H9 (cell line): Measurements from ENCODE around the gene RNF217. TPM values are rescaled to one million over a fixed set of nuclear protein-coding genes. Genes with fewer than 3 reads are reported as not detected.

Source experiments
- DNase-seq: peaks from one replicate; pipeline ENCODE4 v3.0.0-alpha.2; 2017
- H2AFZ ChIP-seq: one replicate; pipeline ENCODE4 v1.6.1; 2013; ENCODE audit warnings: mild to moderate bottlenecking, low read length, control low read depth, moderate library complexity
- H2AK5ac ChIP-seq: 2 replicates; pipeline ENCODE4 v1.6.1; 2013; ENCODE audit warnings: low read length, control low read depth, mixed read lengths; ENCODE audit not compliant: insufficient read length
- H2BK120ac ChIP-seq: one replicate; pipeline ENCODE4 v1.6.1; 2013; ENCODE audit warnings: low read depth, mild to moderate bottlenecking, low read length, control low read depth, inconsistent platforms; ENCODE audit not compliant: poor library complexity, severe bottlenecking
- H2BK12ac ChIP-seq: 2 replicates; pipeline ENCODE4 v1.6.1; 2013; ENCODE audit warnings: low read length, control low read depth, mixed read lengths, low read depth; ENCODE audit not compliant: insufficient read length
- H2BK15ac ChIP-seq: 2 replicates; pipeline ENCODE4 v1.6.1; 2013; ENCODE audit warnings: low read depth, low read length, control low read depth
- H2BK20ac ChIP-seq: one replicate; pipeline ENCODE4 v1.6.1; 2013; ENCODE audit warnings: low read depth, mild to moderate bottlenecking, low read length, control low read depth, inconsistent platforms; ENCODE audit not compliant: poor library complexity, severe bottlenecking
- H2BK5ac ChIP-seq: 2 replicates; pipeline ENCODE4 v1.6.1; 2013; ENCODE audit warnings: low read length, control low read depth, mixed read lengths; ENCODE audit not compliant: insufficient read length
- H3K14ac ChIP-seq: 2 replicates; pipeline ENCODE4 v1.6.1; 2013; ENCODE audit warnings: low read length, control low read depth; ENCODE audit not compliant: insufficient read depth
- H3K18ac ChIP-seq: 2 replicates; pipeline ENCODE4 v1.6.1; 2013; ENCODE audit warnings: low read depth, mild to moderate bottlenecking, mixed read lengths, low read length, control low read depth; ENCODE audit not compliant: insufficient read length
- H3K23ac ChIP-seq: 2 replicates; pipeline ENCODE4 v1.6.1; 2013; ENCODE audit warnings: low read length, control low read depth, mixed read lengths, low read depth; ENCODE audit not compliant: insufficient read length
- H3K23me2 ChIP-seq: 2 replicates; pipeline ENCODE4 v1.6.1; 2013; ENCODE audit warnings: low read depth, mild to moderate bottlenecking, mixed read lengths, low read length, control low read depth; ENCODE audit not compliant: insufficient read length, poor library complexity, severe bottlenecking
- H3K27ac ChIP-seq: 2 replicates; pipeline ENCODE4 v1.5.1; 2013; ENCODE audit warnings: low read length, control low read depth, mixed read lengths, low read depth; ENCODE audit not compliant: insufficient read length
- H3K27me3 ChIP-seq: 2 replicates; pipeline ENCODE4 v1.6.1; 2013; ENCODE audit warnings: low read length, control low read depth, inconsistent platforms; ENCODE audit not compliant: insufficient read depth
- H3K4ac ChIP-seq: 2 replicates; pipeline ENCODE4 v1.6.1; 2013; ENCODE audit warnings: low read depth, mild to moderate bottlenecking, control low read depth, inconsistent platforms, low read length, moderate library complexity
- H3K4me1 ChIP-seq: 2 replicates; pipeline ENCODE4 v1.6.1; 2013; ENCODE audit warnings: low read length, control low read depth, inconsistent platforms; ENCODE audit not compliant: insufficient read depth
- H3K4me2 ChIP-seq: 2 replicates; pipeline ENCODE4 v1.6.1; 2013; ENCODE audit warnings: low read length, control low read depth, mixed read lengths; ENCODE audit not compliant: insufficient read length, insufficient read depth
- H3K56ac ChIP-seq: 2 replicates; pipeline ENCODE4 v1.6.1; 2013; ENCODE audit warnings: low read depth, mild to moderate bottlenecking, mixed read lengths, low read length, control low read depth; ENCODE audit not compliant: insufficient read length
- H3K79me1 ChIP-seq: 2 replicates; pipeline ENCODE4 v1.6.1; 2013; ENCODE audit warnings: low read depth, mild to moderate bottlenecking, moderate library complexity, low read length, control low read depth, inconsistent platforms; ENCODE audit not compliant: insufficient read depth, poor library complexity, severe bottlenecking
- H3K79me2 ChIP-seq: 2 replicates; pipeline ENCODE4 v1.6.1; 2013; ENCODE audit warnings: low read length, control low read depth, inconsistent platforms; ENCODE audit not compliant: insufficient read depth
- H3K9ac ChIP-seq: 2 replicates; pipeline ENCODE4 v1.6.1; 2013; ENCODE audit warnings: low read length, control low read depth, mixed read lengths; ENCODE audit not compliant: insufficient read length; ENCODE audit errors: extremely low read depth
- H3K9me3 ChIP-seq: one replicate; pipeline ENCODE4 v1.6.1; 2013; ENCODE audit warnings: low read depth, low read length, inconsistent platforms; ENCODE audit not compliant: control insufficient read depth
- H3T11ph ChIP-seq: one replicate; pipeline ENCODE4 v1.6.1; 2013; ENCODE audit warnings: mild to moderate bottlenecking, low read length, control low read depth, inconsistent platforms
- H4K20me1 ChIP-seq: one replicate; pipeline ENCODE4 v1.6.1; 2013; ENCODE audit not compliant: control insufficient read depth, insufficient read length, insufficient read depth
- H4K5ac ChIP-seq: 2 replicates; pipeline ENCODE4 v1.6.1; 2013; ENCODE audit warnings: low read depth, mild to moderate bottlenecking, mixed read lengths, low read length, control low read depth; ENCODE audit not compliant: insufficient read length
- H4K8ac ChIP-seq: replicated peaks from 2 replicates; pipeline ENCODE4 v1.6.1; 2013; ENCODE audit warnings: low read length, control low read depth, mixed read lengths, low read depth; ENCODE audit not compliant: insufficient read length
- H4K91ac ChIP-seq: 2 replicates; pipeline ENCODE4 v1.6.1; 2013; ENCODE audit warnings: low read depth, mild to moderate bottlenecking, moderate library complexity, mixed read lengths, low read length, control low read depth; ENCODE audit not compliant: insufficient read length
- H3K27ac Mint-ChIP-seq, 3 experiments: 2 replicates in 2 of 3; 3 replicates in 1 of 3; pipeline ENCODE4 v1.8.0; 2020 to 2021; ENCODE audit warnings: mixed read lengths in 3 of 3, mild to moderate bottlenecking in 1 of 3, moderate library complexity in 1 of 3
- H3K27me3 Mint-ChIP-seq: 2 replicates; pipeline ENCODE4 v1.8.0; 2021; ENCODE audit warnings: low read depth, mild to moderate bottlenecking, moderate library complexity, mixed read lengths
- H3K36me3 Mint-ChIP-seq, 3 experiments: 2 replicates in 2 of 3; 3 replicates in 1 of 3; pipeline ENCODE4 v1.8.0; 2020 to 2021; ENCODE audit warnings: low read depth in 3 of 3, mixed read lengths in 3 of 3; ENCODE audit not compliant: insufficient read depth in 1 of 3
- H3K4me1 Mint-ChIP-seq, 2 experiments: 2 replicates each; pipeline ENCODE4 v1.8.0; 2020; ENCODE audit warnings: mixed read lengths in 2 of 2
- H3K4me3 Mint-ChIP-seq, 2 experiments: 2 replicates in 1 of 2; 3 replicates in 1 of 2; pipeline ENCODE4 v1.8.0; 2020 to 2021; ENCODE audit warnings: mild to moderate bottlenecking in 2 of 2, mixed read lengths in 2 of 2, moderate library complexity in 1 of 2
- H3K9me3 Mint-ChIP-seq, 2 experiments: 2 replicates in 1 of 2; 3 replicates in 1 of 2; pipeline ENCODE4 v1.8.0; 2020; ENCODE audit warnings: mild to moderate bottlenecking in 2 of 2, mixed read lengths in 2 of 2, moderate library complexity in 1 of 2
- WGBS: extraction: QIAGEN DNeasy Blood & Tissue Kit; methylation state at CpG from one replicate; pipeline ENCODE4 v1.1.7; 2013; ENCODE audit warnings: missing lambda C conversion rate, low lambda C conversion rate, mixed read lengths; ENCODE audit not compliant: insufficient read length; ENCODE audit errors: extremely low coverage; 5-methylcytosine and 5-hydroxymethylcytosine counted together
- total RNA-seq: library from RNA; stranded (reverse); gene quantifications from 2 replicates; pipeline ENCODE4 v1.2.1, GENCODE V29; 2021
- TF ChIP-seq, protein P1 (sequence below): fragments of 200-600 bp; sonication (generic); conservative IDR thresholded peaks from 3 replicates; pipeline ENCODE4 v1.8.0; 2021; ENCODE audit warnings: antibody characterized with exemption, mild to moderate bottlenecking

RNF217 gene
- total RNA-seq, 1 experiment from 2014 or later: 9.6 TPM

DNA sequence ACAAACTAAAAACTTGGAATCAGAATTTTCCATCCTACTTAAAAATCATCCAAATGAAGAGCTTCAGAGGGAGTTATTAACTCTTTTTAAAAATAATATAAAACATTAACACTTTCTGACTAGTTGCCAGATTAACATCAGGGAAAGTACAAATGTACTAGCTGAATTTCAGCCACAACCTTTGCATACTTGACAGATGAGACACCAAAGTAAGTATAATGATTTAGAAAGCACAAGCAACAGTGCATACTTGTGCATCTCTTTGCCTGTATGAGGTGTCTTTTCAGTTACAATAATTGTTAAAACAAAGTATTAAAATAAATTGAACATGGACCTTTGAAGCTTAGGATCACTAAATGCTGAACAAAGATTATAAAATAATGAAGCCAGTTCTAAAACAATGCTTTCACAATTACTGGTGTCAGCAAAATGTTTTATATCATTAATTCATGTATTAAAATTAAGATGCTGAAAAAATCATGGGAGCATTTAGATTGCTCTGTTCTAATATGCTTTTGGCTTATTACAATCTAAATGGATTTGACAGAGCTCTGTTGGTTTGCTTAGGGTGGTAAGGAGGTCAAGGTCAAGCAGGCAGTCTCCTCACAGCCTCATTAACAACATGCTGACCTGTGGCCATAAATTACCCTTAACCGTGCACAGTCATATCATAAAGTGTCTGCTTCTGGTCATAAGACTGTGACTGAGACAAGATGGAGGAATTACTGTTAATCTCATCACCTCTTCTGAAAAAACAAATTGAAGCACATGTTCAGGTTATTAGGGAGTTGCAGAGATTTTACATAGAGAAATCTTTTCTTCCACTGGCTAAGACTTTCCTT, 15.1 kb downstream of the RNF217 start:
- Histone ChIP-seq H3K79me2 (no peaks in the 10 kb centered on the region), H4K20me1 (no peaks in the 10 kb centered on the region)

More for the DNA sequence above, 15.1 kb downstream of the RNF217 start:
- no peak overlapping the region for H3K18ac ChIP-seq
- H3K9me3 ChIP-seq: peaks cover 16% of the 10 kb centered on the region
- H3K9me3 Mint-ChIP-seq: peaks cover 8 to 12% of the 10 kb centered on the region in 2 experiments
- H3K4me1 Mint-ChIP-seq: peaks cover 17% of the 10 kb centered on the region in 2 experiments
- H2BK15ac ChIP-seq: no peak overlapping the region
- no peak overlapping the region for H3K4ac ChIP-seq
- H3K27me3 Mint-ChIP-seq: no peaks in the 10 kb centered on the region; the same call in 1 of the 2 replicates
- no peak overlapping the region for H3K14ac ChIP-seq
- H2BK20ac ChIP-seq: no peak overlapping the region
- no peaks in the 10 kb centered on the region for H3K27me3 ChIP-seq
- peaks cover 13 to 31% (median 24%) of the 10 kb centered on the region in 3 experiments for H3K36me3 Mint-ChIP-seq
- H3K79me1 ChIP-seq: no peaks in the 10 kb centered on the region
- DNase-seq: no peak
- H2BK5ac ChIP-seq: no peak overlapping the region
- no peak overlapping the region for H3K27ac ChIP-seq
- H3K4me3 Mint-ChIP-seq: no peak overlapping the region
- H2BK120ac ChIP-seq: no peak overlapping the region
- H4K5ac ChIP-seq: no peak overlapping the region
- no peaks in the 10 kb centered on the region for H3K23me2 ChIP-seq
- H4K8ac ChIP-seq: no peak overlapping the region
- WGBS: no CpG with 5 or more reads among the region's 1 CpG
- no peak overlapping the region for H3K27ac Mint-ChIP-seq
- H2AFZ ChIP-seq: no peak overlapping the region
- no peak overlapping the region for H3K23ac ChIP-seq
- H4K91ac ChIP-seq: no peak overlapping the region
- H3K9ac ChIP-seq: no peak overlapping the region
- no peak overlapping the region for H3T11ph ChIP-seq
- no peak overlapping the region for H3K56ac ChIP-seq
- TF ChIP-seq, protein P1, sequence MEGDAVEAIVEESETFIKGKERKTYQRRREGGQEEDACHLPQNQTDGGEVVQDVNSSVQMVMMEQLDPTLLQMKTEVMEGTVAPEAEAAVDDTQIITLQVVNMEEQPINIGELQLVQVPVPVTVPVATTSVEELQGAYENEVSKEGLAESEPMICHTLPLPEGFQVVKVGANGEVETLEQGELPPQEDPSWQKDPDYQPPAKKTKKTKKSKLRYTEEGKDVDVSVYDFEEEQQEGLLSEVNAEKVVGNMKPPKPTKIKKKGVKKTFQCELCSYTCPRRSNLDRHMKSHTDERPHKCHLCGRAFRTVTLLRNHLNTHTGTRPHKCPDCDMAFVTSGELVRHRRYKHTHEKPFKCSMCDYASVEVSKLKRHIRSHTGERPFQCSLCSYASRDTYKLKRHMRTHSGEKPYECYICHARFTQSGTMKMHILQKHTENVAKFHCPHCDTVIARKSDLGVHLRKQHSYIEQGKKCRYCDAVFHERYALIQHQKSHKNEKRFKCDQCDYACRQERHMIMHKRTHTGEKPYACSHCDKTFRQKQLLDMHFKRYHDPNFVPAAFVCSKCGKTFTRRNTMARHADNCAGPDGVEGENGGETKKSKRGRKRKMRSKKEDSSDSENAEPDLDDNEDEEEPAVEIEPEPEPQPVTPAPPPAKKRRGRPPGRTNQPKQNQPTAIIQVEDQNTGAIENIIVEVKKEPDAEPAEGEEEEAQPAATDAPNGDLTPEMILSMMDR: no peak
- H3K4me1 ChIP-seq: no peaks in the 10 kb centered on the region
- no peak overlapping the region for H3K4me2 ChIP-seq
- H2AK5ac ChIP-seq: no peak overlapping the region
- no peak overlapping the region for H2BK12ac ChIP-seq
